Tibial artery (tissue), 4 donors: Measurements from ENCODE around the gene PQBP1.

ENCODE experiments used
- DNase-seq, 2 donors: peaks; one replicate each; pipeline ENCODE4 v3.0.0-alpha.2; 2019
- H3K27ac ChIP-seq, 2 donors: fragments of 200-600 bp; sonication (generic) in 1 of 2; 1 replicate in 1 of 2; 2 replicates in 1 of 2; pipeline ENCODE4 v1.5.1; 2018 to 2019; ENCODE audit warnings: mild to moderate bottlenecking in 1 of 2
- H3K27me3 ChIP-seq, 2 donors: fragments of 200-600 bp; sonication (generic) in 1 of 2; one replicate each; pipeline versions ENCODE4 v1.5.1 to v1.6.0; 2016 to 2019
- H3K36me3 ChIP-seq, 3 donors: fragments of 200-600 bp; sonication (generic) in 2 of 3; one replicate each; pipeline ENCODE4 v1.5.1; 2016 to 2019; ENCODE audit warnings: mild to moderate bottlenecking in 2 of 3
- H3K4me1 ChIP-seq, 4 donors: fragments of 200-600 bp; sonication (generic) in 2 of 4; 1 replicate in 3 of 4; 2 replicates in 1 of 4; pipeline ENCODE4 v1.5.1; 2016 to 2019
- H3K4me3 ChIP-seq, 2 donors: fragments of 200-600 bp; sonication (generic) in 1 of 2; 1 replicate in 1 of 2; 2 replicates in 1 of 2; pipeline ENCODE4 v1.5.1; 2018 to 2019; ENCODE audit warnings: mild to moderate bottlenecking in 2 of 2
- H3K9me3 ChIP-seq, 3 donors: fragments of 200-600 bp; sonication (generic) in 1 of 3; one replicate each; pipeline ENCODE4 v1.5.1; 2016 to 2019
- intact Hi-C: fragments of 100-400 bp; cut with DNase I; formaldehyde crosslinking; loops from one replicate; pipeline ENCODE4 v1.15.0; 2023; ENCODE audit warnings: low total_unique reads
- TF ChIP-seq, protein P1 (sequence below), 2 experiments: fragments of 200-600 bp in 1 of 2; fragments of 450-650 bp in 1 of 2; IDR thresholded peaks; one replicate each; pipeline ENCODE4 v1.5.1; 2017 to 2019; ENCODE audit warnings: antibody characterized with exemption in 2 of 2, mild to moderate bottlenecking in 1 of 2, moderate library complexity in 1 of 2

The PQBP1 gene

DNA sequence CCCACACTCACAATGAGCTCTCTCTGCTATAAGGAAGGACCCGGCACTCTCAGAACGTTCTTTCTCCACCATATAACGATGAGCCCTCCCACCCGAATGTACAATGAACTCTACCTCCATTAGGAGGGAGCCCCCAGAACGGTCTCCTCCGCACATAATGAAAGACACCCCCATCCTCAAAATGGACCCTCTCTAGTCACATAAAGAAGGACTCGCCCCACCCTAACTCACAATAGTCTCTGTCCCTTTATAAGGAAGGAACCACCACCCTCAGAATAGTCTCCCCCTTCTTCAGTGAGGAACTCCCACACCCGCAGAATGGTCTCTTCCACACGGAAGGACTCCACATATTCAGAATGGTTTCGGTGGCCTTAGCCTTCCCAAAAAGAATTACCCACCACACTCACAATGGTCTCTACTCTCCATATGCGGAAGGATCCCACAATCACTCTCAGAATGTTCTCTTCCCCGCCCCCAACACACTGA, 13.2 kb downstream of the PQBP1 start:
- H3K27ac ChIP-seq, result peak overlapping the region; percentile 77 to 79
- TF ChIP-seq, protein P1, sequence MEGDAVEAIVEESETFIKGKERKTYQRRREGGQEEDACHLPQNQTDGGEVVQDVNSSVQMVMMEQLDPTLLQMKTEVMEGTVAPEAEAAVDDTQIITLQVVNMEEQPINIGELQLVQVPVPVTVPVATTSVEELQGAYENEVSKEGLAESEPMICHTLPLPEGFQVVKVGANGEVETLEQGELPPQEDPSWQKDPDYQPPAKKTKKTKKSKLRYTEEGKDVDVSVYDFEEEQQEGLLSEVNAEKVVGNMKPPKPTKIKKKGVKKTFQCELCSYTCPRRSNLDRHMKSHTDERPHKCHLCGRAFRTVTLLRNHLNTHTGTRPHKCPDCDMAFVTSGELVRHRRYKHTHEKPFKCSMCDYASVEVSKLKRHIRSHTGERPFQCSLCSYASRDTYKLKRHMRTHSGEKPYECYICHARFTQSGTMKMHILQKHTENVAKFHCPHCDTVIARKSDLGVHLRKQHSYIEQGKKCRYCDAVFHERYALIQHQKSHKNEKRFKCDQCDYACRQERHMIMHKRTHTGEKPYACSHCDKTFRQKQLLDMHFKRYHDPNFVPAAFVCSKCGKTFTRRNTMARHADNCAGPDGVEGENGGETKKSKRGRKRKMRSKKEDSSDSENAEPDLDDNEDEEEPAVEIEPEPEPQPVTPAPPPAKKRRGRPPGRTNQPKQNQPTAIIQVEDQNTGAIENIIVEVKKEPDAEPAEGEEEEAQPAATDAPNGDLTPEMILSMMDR (IDR thresholded peaks at IDR 0.05), result no peak

DNA sequence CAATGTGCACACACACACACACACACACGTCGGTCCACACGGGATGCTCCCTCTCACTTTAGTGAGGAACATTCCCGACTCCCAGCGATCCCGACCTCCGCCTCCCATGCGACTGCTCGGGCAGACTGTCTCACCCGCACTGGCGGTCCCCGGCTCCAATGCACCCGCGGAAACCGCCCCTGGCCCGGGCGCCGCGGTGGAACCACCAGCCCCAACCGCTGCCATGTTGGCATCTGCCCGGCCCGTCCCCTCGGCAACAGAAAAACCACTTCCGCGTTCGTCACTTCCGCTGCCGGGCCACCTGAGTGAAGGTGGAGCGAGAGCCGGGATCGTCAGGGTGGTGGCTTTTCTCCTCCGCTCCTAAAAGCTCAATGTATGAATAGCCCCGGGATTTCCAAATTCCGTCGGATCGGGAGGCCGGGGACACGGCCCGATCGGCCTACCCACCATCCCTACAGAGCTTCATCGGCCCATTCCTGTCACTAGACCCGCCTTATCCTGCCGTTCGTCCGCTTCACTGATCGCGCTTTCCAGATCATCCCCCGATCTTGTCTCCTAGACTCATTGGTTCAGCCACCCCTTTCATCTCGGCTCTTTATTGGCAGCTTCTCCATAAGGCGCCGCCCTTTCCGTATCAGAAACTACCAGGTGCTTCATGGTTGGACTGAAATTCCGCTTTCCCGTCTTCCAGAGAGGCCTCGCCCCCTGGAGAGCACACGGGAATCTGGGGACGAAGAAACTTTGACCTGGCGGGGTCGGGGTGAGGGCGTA, 13.9 kb downstream of the PQBP1 start, which contains the start of gene SLC35A2:
Gene SLC35A2, minus strand, starts transcription at position 235 of the 771 bp plus-strand sequence. Its CDS starts 10 bp downstream, at position 225.
- H3K27me3 ChIP-seq, result no peaks in the 10 kb centered on the region
- peaks cover 0 to 24% (median 3%) of the 10 kb centered on the region in 3 donors for H3K36me3 ChIP-seq
- TF ChIP-seq, protein P1 (IDR thresholded peaks at IDR 0.05), result no peak
- peak; percentile 76 to 83 for DNase-seq
- H3K4me3 ChIP-seq, result peak within 1 kb of the TSS; percentile 69 to 76
- intact Hi-C loops, result no loop called here
- peak within 1 kb of the TSS; percentile 77 to 79 for H3K27ac ChIP-seq
- H3K9me3 ChIP-seq, result no peaks in the 10 kb centered on the region
- H3K4me1 ChIP-seq, result peaks cover 0 to 12% (median 10%) of the 10 kb centered on the region in 4 donors

More for the DNA sequence above, 13.2 kb downstream of the PQBP1 start:
- no peak for DNase-seq
- Histone ChIP-seq H3K4me3 (peak overlapping the region; percentile 69 to 76), H3K4me1 (peaks cover 0 to 12% (median 10%) of the 10 kb centered on the region in 4 donors), H3K9me3 (no peaks in the 10 kb centered on the region), H3K27me3 (no peaks in the 10 kb centered on the region), H3K36me3 (peaks cover 0 to 30% (median 6%) of the 10 kb centered on the region in 3 donors)
- intact Hi-C loops, result no loop called here

GRCh38 chrX:48913605-48914366, 16.1 kb downstream of the PQBP1 start:
- Histone ChIP-seq H3K4me3 (no peak overlapping the region), H3K4me1 (peaks cover 0 to 27% (median 10%) of the 10 kb centered on the region in 4 donors), H3K9me3 (no peaks in the 10 kb centered on the region), H3K27me3 (no peaks in the 10 kb centered on the region), H3K36me3 (peaks cover 0 to 8% (median 0%) of the 10 kb centered on the region in 3 donors), H3K27ac (no peak overlapping the region)
- no peak for DNase-seq
- TF ChIP-seq, protein P1 (IDR thresholded peaks at IDR 0.05), result no peak
- intact Hi-C loops, result no loop called here

DNA sequence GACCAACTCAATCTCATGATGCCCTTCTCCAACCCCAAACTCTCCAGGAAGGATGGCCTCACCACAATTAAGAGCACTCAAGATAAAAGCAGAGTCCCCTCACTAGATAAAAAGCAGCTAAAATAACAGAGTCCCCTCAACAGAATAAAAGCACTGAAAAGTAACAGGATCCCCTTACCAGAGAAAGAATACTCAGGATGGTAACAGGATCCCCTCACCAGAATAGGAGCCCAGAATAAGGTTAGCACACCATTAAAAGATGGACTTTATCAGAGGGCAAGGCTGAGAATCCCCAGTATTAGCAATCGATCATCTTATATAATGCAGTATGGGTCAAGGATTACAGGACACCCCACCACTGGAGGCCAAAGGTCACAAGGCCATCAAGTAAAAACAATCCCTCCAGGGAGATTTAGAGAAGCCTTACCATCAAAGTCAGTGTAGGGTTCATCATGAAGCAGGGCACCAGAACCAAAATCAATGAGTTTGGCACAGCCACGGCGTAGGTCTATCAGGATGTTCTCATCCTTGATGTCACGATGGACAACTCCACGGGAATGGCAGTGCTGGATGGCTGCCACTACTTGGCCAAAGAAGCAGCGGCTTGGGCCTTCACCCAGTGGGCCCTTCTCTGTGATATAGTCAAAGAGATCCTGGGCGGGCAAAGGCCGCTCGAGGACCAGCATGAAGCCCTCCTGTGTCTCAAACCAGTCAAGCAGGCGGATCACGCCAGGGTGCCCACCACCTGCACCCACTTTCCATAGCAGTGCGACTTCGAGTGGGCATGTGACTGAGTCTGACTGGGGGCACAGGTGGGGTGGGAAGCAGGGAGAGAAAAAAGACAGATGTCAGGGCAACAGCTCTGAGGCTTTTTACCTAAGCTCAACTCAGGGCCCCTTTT, 17.1 kb downstream of the PQBP1 start:
- TF ChIP-seq, protein P1 (IDR thresholded peaks at IDR 0.05), result no peak
- H3K4me3 ChIP-seq, result no peak overlapping the region
- no peak for DNase-seq
- H3K9me3 ChIP-seq, result no peaks in the 10 kb centered on the region
- no peaks in the 10 kb centered on the region for H3K27me3 ChIP-seq
- H3K27ac ChIP-seq, result no peak overlapping the region
- H3K4me1 ChIP-seq, result peaks cover 0 to 32% (median 13%) of the 10 kb centered on the region in 4 donors
- intact Hi-C loops, result no loop called here
- peaks cover 0 to 8% (median 0%) of the 10 kb centered on the region in 3 donors for H3K36me3 ChIP-seq
